Hepatocyte (in vitro differentiated cells): ENCODE results near the gene ZNF407.

Source experiments
- CTCF ChIP-seq: fragments of 200-600 bp; sonication (generic); IDR thresholded peaks from 2 replicates; pipeline ENCODE4 v1.5.1; 2016; ENCODE audit warnings: antibody characterized with exemption, mild to moderate bottlenecking; ENCODE audit not compliant: poor library complexity
- EZH2 ChIP-seq: fragments of 200-600 bp; sonication (generic); IDR thresholded peaks from 2 replicates; pipeline ENCODE4 v1.6.1; 2016; ENCODE audit warnings: antibody characterized with exemption, mild to moderate bottlenecking, borderline replicate concordance

- TF ChIP-seq CTCF: no peak
- TF ChIP-seq EZH2: no peak
These were observed 383.0 kb downstream of the ZNF407 start for GRCh38 chr18:74980669-74981068.
